OCI-LY3 (cell line): ENCODE measurements around the gene MSI2.

Experiments
- EZH2phosphoT487 ChIP-seq: fragments of 200-600 bp; shearing (Covaris generic); IDR thresholded peaks from 2 replicates; pipeline ENCODE4 v1.6.1; 2018; ENCODE audit warnings: antibody characterized with exemption, mixed run types, low read depth
- TF ChIP-seq, protein P1 (sequence below): fragments of 200-600, 300-600 bp; sonication (generic); IDR thresholded peaks from 2 replicates; pipeline ENCODE4 v1.5.1; 2014; ENCODE audit warnings: antibody characterized with exemption, low read length, low read depth

DNA sequence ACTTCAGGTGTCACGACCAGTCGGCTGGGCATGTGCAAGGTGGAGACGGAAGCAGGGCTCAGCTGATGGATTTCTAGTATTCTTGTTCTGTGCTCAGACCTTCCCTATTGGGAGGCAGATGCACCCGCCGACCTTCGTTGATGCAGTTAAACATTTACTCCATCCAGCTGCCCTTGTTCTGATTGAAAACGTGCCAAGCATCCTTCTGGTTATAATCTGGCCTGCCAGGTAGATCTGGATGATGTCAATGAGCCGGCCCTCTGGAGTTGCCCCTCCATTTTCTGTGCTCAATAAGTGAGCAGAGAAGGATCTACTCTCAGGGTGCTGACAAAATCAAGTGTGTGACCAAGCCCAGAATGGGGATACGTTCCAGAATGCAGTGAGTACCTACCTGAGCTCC is 450.4 kb downstream of the MSI2 start:
- TF ChIP-seq, protein P1, sequence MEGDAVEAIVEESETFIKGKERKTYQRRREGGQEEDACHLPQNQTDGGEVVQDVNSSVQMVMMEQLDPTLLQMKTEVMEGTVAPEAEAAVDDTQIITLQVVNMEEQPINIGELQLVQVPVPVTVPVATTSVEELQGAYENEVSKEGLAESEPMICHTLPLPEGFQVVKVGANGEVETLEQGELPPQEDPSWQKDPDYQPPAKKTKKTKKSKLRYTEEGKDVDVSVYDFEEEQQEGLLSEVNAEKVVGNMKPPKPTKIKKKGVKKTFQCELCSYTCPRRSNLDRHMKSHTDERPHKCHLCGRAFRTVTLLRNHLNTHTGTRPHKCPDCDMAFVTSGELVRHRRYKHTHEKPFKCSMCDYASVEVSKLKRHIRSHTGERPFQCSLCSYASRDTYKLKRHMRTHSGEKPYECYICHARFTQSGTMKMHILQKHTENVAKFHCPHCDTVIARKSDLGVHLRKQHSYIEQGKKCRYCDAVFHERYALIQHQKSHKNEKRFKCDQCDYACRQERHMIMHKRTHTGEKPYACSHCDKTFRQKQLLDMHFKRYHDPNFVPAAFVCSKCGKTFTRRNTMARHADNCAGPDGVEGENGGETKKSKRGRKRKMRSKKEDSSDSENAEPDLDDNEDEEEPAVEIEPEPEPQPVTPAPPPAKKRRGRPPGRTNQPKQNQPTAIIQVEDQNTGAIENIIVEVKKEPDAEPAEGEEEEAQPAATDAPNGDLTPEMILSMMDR, result no peak
- TF ChIP-seq EZH2phosphoT487, result no peak
